Stimulated activated CD4-positive, alpha-beta T cell treated with anti-CD3 and anti-CD28 coated beads, Interleukin-15, amount 100 ng/mL, for 1 hour (primary cell): ENCODE measurements around the gene EPG5.
"Not testable (repeated sequence)": the region's sequence is repeated elsewhere in the genome, so short reads cannot be mapped to it uniquely, and the experiment has no call there.

Experiments
- DNase-seq, 2 donors: peaks; one replicate each; pipeline ENCODE4 v3.0.0-alpha.2; 2020; ENCODE audit warnings: low read depth in 1 of 2, low spot score in 1 of 2

The EPG5 gene

DNA sequence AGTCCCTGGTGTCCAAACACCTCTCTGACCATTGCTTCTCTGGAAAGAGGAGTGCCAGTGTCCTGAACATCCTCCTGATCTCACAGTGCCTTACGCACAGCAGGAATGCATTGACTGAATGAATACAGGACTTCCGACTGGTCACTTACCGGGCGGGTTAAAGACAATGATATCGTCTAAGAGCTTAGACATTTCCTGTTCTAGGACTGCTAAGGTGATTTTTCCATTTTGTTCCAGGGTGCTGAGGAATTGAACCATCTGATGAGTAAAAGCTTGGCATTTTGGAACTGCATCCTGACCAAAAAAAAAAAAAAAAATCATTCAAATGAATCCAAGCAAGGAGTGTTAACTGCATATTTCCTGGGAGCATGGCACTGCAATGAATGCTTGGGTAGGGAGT is 101.7 kb downstream of the EPG5 start:
- DNase-seq: no peak

DNA sequence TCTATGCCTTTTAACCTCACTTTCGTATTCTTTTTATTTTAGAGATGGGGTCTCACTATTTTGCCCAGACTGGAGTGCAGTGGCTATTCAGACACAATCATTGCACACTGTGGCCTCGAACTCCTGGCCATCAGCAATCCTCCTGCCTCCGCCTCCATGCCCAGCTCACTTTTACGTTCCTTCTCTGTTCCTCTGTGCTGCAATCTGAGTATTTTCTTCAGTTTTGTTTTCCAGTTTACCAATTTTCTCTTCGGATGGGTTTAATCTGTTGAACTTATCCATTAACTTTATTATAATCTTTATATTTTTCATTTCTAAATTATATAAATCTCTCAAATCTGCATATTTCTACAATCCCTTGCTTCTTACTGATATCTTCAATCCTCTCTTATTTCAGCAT is 103.0 kb downstream of the EPG5 start:
- no peak for DNase-seq

DNA sequence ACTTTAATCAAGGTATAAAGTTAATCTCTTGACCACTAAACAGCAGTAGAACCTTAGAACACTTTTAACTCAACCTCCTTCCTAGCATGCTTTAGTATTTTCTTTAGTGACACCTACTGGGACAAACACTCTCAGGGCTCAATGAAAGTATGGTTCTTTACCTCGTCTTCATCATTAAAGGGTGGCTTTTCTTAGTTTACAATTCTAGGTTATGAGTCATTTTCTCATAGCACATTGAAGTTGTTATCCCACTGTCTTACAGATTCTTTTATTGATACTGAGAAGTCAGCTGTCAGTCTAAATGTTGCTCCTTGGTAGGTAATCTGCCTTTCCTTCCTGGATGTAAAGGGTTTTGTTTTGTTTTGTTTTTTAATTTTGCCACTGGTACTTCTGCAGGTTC is 103.7 kb downstream of the EPG5 start:
- no peak for DNase-seq

DNA sequence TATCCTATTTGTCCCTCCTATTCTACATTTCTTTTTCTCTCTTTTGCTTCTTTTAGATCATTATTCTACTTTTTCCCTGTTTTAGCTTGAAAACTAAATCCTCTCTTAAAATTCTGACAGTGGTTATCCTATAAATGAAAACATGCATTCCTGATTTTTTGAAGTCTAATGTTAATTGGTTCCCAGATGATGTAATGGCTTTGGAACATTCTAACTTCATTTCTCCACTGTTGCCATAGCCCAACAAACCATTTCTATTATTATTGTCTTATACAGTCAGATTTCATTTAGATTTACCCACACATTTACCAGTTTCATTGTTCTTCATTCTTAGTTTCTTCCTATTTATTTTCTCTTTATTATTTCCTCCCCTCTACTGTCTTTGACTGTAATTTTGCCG is 105.2 kb downstream of the EPG5 start:
- no peak for DNase-seq

DNA sequence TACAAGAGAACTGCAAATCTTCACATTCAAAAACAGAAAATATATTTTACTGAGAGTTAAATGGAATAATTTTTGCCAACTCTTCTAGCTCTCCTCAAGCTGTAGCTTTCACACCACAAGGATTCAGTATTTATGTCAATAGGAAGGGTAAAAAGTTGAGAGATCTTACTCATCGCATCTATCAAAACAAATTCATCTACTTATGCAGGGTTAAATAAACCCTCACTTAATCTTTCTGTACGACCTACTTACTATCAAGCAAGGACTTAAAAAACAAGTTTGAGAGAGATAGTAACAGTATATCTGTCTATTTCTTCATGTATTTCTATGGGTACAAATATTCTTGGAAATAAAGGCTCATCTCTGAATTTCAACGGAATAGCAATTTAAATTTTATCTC is 106.2 kb downstream of the EPG5 start:
- DNase-seq: no peak

DNA sequence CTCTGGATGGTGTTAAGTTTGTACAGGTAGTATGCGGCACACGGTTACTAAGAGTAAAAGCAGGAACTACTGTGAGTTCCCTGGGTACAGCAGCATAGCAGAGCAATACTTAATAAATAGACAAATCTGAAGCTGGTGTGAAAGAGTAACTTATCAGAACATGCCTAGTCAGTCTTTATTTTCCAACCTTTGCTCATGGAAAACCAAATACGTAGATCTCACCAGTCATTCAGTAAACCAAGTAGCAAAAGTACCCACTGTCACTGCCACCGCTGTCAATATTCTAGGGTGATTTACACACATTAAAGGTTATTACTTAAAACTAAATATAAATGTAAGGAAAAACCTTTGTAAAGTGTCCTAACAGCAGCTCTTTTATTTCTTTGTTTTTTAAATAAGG is 106.6 kb downstream of the EPG5 start:
- DNase-seq: no peak

DNA sequence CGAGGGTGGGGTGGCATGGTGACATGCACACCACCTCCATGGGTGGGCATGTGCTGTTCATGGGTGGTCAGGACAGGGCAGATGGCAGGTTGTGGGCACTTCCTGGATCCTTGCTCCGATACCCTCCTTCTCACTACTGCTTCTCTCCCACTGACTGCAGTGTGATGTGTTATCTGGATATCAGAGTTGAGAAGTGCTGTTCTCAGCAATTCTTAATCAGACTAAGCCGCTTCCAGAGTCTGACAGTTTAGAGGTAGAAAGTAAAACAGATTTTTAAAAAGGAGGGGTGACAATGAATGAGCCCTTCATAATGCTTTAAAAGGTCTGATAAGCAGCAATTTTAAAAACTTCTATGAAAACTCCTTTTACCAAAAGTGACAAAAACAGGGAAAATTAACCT is 107.8 kb downstream of the EPG5 start:
- no peak for DNase-seq

DNA sequence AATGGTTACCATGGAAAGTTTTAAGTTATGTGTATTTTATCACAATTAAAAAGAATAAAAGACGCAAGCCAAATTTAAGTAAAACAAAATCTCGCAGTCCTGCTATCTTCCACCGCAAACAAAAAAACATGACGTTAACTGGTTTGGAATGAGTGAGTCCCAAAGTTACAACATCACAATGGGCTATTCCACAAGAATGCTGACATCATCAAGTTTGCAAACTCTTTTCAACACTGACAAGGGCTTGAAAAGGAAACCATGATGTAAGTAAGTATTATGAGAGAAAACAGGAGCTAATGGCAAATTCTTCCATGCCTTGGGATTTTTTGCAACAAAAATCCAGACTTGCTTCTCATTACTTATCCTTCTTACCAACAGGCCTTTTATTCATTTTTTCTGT is 110.6 kb downstream of the EPG5 start:
- DNase-seq: no peak

DNA sequence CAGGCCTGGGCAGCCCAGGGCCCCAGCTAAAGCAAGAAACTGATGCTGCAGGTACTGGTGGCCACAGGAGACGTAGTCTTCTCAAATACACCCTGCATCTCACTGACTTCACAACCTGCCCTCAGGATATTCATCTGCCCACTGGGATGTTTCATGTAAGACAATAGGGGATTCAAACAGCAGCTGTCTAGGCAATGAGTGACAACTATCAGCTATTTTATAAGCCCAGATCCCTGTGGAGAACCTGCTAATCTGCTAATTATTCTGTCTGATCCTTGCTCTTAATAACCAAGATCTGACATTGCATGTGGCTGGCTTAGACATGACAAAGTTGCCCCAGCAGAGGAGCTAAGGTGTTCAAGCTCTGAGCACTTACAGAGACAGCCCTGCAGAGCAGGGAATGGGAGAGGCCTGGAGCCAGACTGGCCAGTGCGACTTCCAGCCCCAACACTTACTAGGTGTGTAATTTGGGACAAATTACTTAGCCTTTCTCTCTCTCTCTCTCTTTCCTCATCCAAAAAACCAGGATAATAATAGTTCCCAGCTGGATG is 113.0 kb downstream of the EPG5 start:
- no peak for DNase-seq

DNA sequence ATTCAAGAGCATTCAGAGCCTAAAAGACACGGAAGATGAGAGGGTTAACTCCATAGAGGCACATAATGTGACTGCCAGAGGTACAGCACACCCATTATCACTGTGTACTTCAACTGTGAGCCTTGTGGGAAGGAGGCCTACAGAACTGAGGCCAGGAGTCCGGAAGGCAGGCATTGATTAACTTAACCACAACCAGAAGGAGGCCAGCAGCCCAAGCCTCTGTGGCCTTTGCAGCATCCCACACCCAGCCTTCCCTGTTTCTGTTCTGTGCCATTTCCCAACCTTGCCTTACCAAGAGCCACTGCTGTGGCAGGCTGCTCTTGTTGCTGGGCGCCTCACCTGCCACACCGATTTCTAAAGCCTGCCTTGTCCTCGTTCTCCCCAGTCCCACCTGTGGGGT is 114.5 kb downstream of the EPG5 start:
- no peak for DNase-seq

DNA sequence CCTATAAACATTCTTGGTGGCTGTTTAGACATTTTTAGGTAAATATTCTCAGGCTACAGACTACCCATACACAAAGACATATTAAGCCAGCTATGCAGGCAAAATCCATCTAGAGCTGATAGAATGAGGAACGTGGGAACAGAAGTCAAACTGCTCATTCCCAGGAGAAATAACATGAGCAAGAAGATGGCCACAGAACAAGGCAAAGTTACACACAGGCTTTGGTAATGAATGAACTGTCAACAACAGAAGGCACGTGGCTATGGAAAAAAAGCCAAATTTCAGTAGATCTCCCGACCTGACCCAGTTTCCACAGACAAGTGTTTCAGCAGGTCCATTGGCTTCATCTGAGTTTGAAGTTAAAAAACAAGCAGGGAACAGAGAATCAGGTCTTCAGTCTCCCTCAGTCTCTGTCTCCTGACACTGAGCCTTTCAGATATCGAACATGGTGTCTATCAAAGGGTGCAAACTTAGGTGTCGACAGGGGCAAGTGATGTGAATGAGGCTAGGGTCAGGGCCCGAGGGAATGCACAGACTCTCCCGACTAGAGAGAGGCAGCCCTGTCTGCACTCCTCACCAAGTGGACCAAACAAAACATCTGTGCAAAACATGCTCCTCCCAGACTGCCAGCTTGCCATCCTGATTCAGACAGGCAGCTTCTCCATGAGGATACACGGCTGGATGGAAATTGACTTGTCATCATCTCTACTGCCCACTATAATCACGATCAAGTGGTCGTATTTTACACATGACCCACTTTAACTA is 115.8 kb downstream of the EPG5 start:
- no peak for DNase-seq

DNA sequence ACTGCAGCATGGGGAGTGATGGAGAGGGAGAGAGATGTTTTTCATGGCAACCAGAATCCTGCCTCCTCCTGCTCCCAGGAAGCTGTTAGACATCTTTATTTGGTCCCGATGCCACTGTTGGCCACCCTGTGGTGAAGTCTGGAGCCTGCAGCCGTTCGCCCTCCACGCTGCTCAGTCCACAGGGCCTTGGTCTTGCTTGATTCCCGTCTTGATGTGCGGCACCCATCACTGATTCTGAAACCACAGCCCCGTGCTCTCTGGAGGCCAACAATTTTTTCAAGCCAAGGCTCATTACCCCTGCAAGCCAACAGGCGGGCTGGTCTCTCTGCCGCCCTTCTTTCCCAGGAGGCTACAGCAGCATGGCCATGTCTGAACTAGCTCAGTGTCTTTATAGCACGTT is 117.1 kb downstream of the EPG5 start:
- DNase-seq: no peak

DNA sequence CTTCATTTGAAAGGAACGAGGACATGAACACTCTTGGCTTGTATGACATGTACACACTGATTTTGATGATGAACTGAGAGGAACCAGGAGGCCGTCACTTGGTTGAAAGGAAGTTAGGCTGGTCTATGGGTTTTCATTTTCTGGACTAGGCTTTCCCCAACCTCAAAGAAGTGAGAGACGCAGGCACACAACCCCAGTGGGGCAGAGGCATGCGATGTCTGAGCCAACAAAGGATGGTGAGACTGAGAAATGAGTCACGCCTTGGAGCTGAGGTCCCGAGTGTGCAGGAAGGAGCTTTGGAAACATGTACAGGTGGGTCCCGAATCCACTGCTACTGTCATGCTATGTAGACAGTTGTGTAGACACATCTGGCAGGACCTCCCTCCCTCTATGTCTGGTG is 117.6 kb downstream of the EPG5 start:
- DNase-seq: no peak

DNA sequence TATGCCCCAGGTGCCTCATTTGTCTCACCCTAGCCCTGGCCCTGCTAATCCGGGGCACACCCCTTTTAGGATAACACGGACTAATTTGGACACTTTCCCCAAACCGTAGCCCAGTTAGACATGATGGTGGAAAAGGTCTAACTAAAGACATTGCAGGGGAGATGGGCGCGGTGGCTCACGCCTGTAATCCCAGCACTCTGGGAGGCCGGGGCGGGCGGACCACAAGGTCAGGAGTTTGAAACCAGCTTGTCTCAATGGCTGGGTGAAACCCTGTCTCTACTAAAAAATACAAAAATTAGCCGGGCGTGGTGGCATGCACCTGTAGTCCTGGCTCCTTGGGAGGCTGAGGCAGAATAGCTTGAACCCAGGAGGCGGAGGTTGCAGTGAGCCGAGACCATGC is 118.5 kb downstream of the EPG5 start:
- not testable (repeated sequence) for DNase-seq

DNA sequence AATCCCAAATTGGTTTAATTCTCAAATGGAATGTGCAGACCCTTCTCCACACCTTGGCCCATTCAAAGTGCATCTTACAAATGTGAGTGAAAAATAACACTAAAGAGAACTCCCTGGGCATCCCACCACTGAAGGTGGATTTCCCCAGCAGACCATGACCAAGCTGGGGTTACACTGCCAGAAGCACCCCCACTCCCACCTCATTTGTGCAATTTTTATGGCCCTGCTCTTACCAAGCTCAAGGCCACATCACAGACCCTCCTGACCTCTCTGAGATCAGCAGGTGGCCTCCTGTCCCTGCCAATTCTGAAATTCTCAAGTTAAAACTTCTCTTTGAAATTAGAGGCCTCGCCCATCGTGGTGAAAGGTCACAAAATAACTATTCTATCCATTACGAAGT is 120.0 kb downstream of the EPG5 start:
- DNase-seq: no peak

DNA sequence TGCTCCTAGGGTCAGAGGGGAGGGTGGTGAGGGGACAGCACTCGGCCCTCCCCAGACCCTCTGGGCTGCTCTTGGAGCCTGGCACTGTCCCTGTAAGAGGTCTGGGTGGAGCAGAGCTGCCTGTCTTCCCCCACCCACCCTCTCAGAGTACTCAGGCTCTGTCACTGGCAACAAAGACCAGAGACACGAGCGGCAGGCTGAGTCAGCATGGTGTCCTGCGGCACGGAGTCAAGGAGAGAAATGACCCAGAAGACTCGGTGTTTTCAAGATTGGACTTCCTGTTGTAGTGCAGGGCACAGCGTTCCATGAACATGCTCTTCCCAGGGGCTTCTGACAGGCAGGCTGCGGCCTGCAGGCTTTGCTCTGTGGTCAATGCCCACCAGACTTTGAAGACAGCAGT is 121.7 kb downstream of the EPG5 start:
- no peak for DNase-seq

DNA sequence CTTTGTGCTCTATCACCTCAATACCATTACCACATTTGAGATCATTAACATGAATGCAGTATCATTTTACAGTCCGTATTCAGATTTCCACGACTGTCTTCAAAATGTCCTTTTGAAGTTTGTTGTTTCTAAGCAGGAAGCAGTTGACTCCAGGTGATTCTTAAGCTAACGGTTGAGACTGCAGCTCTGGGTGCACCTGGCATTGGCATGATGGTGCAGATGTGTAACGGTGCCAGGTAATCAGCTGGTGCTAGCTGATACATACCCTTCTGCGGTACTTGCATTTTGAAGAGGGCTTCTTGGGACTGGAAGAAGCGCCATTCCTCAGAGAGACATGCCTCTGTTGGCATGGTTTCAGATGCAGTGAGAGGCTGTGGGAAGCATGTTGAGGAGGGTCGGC is 122.2 kb downstream of the EPG5 start:
- no peak for DNase-seq

DNA sequence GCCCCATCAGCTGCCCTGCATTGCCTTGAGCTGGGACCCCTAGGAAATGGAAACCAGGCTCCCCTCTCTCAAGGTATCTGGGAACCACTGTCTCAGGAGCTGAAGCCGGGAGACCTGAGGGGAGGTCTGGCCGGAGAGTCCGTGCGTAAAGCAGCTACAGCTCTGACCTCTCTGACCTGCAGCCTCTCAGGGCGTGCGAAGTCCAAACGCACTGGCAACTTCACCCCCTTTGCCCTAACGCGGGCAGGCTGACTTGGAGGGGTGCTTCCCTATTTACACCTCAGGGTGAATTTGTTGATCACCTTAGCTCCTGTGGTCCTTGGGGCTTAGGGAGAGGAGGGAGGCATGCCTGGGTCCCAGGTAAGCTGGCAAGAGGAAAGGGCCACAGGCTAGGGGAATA is 124.1 kb downstream of the EPG5 start:
- DNase-seq: no peak

DNA sequence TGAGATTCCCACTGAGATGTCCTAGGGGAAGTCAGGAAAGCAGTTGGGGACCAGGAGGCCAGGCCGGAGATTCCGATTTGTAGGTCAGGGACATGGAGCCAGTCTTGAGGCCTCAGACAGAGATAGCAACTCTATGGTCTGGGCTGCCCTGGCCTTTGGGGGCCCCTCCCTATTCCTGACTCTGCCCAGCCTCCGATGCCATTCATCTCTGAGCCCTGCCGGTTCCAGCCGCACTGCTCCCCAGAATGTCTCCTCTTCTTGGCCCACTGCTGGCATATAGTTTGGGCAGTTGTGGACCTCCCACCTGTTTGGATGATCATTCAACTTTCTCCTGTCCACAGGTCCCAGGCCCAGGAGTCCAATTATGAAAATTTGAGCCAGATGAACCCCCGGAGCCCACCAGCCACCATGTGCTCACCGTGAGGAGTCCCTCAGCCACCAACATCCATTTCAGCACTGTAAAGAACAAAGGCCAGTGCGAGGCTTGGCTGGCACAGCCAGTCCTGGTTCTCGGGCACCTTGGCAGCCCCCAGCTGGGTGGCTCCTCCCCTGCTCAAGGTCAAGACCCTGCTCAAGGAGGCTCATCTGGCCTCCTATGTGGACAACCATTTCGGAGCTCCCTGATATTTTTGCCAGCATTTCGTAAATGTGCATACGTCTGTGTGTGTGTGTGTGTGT is 125.2 kb downstream of the EPG5 start:
- DNase-seq: no peak

DNA sequence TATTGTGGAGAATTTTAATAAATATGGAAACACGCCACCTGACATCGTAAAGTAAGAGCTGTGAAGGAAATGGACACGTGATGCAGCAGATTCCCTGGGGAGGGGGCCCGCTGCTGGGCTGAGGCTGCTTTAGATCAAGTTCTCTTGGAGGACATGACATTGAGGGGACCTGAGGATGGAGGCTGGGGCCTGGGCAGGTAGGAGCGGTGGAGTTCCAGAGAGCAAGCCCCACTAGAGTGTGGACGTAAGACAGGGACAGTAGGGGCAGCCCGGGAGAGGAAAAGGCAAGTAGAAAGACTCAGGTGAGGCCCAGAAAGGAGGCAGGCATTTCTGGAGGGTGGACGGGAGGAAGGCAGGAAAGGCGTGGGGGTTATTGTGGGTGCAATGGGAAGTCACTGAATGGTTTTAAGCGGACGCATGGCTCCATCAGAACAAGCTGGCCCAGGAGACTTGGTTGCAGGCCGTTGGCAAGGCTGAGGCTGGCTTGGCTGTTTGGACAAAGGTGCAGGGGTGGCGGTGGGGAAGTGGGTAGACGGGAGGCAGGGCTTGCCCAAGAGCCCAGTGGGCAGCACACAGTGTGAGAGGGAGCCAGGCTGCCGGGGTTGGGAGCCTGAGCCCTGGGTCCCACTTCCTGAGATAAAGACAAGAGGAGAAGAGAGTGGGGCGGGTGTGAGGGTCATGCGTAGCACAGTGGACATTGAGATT is 125.9 kb downstream of the EPG5 start:
- no peak for DNase-seq

DNA sequence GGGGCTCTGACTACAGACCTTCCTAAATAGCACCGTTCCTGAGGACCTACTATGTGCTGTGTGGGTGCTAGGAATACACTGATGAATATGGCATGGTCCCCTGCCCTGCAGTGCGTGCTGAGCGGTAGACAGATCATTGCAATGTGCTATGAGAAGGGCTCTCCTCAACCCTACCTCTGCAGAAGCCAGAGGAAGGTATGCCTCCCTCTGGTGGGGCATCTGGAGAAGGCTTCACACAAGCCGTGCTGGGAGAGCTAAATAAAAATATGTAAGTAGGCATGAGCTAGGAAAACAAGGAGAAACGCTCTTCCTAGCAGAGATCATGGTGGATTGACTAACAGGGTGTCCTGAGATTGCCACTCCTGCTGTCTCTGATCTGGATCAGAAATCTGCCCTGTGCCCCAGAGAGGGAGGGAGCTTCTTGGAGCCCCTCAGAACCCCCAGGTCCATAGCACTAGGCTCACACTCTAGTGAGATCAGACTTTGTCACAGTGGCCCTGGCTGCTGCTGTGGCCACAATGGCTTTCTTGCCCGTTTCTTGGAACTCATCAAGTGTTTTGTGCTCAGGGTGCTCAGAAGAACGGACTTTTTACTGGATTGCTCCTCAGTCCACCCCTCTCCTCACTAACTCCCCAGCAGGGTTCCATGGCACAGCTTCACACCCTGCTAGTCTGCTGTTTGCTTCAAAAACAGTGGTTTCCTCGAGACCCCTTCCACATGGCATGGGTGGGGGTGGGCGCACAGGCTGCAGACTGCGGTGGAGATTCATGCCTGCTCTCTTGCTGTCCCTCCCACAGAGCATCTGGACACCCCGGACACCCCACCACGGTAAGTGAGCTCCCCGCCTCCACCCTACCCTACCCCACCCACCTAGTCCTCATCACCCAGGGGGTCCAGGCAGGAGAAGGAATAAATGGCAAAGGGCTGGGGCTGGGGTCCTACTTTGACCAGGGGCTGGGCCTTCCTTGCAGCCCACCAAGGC is 127.4 kb downstream of the EPG5 start:
- DNase-seq: no peak
